NCI-H774 (cell line): ENCODE measurements around the gene ZNF692.
A peak's percentile ranks its signal among the peaks of the same experiment; 100 is the strongest.
"Not testable (repeated sequence)": the region's sequence is repeated elsewhere in the genome, so short reads cannot be mapped to it uniquely, and the experiment has no call there.

Experiments used
- DNase-seq: peaks from one replicate; lab custom pipeline; 2025; lab: John Stamatoyannopoulos, UW

ZNF692 gene

DNA sequence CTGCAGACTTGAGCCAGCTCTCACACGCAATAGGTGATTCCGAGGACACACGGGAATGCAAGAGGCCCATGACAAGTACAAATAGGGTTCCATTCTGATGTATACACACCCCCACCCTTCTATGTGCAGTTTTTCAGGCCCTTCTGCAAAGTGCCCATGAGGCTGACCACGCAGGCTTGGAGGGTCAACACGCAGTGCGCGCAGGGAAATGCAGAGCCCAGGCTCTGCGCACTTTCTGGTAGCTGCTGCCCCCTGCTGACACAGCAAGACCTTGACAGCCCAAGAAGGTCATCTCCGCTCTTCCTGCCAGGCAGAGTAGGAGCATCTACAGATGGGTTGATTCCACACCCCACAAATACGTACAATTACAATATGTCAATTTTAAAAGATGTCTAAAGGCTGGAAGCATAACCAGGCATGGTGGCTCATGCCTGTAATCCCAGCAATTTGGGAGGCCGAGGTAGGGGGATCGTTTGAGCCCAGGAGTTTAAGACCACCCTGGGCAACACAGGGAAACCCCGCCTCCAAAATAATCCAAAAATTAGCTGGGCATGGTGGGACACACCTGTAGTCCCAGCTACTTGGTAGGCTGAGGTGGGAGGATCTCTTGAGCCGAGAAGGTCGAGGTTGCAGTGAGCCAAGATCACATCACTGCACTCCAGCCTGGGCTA, 51.7 kb downstream of the ZNF692 start:
- DNase-seq = peak; percentile 40

DNA sequence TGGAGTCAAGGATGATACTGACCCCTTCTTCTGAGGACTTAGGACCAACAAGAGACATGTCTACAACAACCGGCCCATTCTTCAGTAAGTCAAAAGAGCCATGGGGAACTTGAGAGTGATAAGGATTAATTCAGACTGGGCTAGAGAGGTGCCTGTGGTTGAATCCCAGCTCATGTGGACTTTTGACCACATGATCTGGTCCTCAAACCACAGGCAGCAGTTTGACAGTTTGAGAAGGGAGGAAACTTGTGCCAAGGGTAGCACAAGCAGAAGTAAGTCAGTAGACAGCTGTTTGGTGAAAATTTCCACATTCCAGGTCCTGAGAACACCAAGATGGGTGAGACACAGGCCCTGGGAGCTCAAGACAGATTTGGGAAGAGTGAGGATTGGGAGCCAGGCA, 53.0 kb downstream of the ZNF692 start:
- DNase-seq = no peak

GRCh38 chr1:248804771-248805681, 53.9 kb downstream of the ZNF692 start:
- DNase-seq = no peak

GRCh38 chr1:248803501-248803900, 55.4 kb downstream of the ZNF692 start:
- DNase-seq = not testable (repeated sequence)

DNA sequence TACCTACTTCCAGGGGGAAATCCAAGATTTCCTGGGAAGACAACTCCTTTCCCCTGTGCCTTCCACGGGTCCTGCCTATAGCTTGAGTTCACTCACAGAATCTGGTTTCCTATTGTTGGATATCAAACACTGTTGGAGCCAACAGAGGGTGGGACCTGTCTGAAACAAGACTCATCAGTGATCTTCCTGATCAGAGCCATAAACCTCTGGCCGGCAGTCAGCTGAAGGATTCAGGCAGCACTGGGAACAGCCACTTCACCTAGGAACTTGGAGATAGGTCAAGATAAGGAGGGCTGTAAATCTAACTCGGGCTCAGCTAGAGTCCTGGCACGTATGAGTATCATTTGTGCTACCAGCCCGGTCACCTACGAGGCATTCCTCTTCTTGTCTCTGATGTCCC, 56.4 kb downstream of the ZNF692 start:
- DNase-seq = no peak

- DNase-seq = no peak
These were observed 58.4 kb downstream of the ZNF692 start for GRCh38 chr1:248800459-248800858.
